Measurements from ENCODE around the gene SUMO1.
A peak's percentile ranks its signal among the peaks of the same experiment; 100 is the strongest.

Gene SUMO1

DNA sequence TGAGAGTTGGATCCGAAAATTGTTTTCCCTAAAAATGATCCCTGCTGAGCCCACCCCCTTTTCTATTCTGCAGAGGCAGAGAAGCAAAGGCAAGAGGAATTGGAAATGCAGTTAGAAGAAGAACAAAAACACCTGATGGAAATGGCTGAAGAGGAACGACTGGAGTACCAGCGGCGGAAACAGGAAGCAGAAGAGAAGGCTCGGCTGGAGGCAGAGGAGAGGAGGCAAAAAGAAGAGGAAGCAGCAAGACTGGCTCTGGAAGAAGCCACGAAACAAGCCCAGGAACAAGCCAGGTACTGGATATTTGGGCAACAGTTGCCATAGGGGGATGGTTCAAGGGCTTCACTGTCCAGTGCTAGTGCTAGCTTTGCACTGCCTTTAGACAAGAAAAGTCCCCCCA lies 41.7 kb downstream of the SUMO1 start:
- H3K9me3 ChIP-seq (ENCODE audit: control insufficient read depth in 2 of 2, low read length in 2 of 2) = no peaks in the 10 kb centered on the region
- H3K9ac ChIP-seq (ENCODE audit: low read length in 2 of 2) = no peak overlapping the region
- H3K27ac ChIP-seq (ENCODE audit: low read length) = no peak overlapping the region
- peaks cover 4 to 6% of the 10 kb centered on the region in 2 donors for H3K36me3 ChIP-seq (ENCODE audit: control insufficient read depth in 2 of 2, insufficient read depth in 2 of 2, low read length in 2 of 2)
- no peaks in the 10 kb centered on the region for H3K4me1 ChIP-seq (ENCODE audit: control insufficient read depth, insufficient read depth, low read length)
- no peaks in the 10 kb centered on the region for H3K27me3 ChIP-seq (ENCODE audit: control insufficient read depth in 1 of 2, insufficient read depth in 2 of 2, low read length in 2 of 2)
- no peak overlapping the region for H3K4me3 ChIP-seq (ENCODE audit: low read length in 2 of 2)

DNA sequence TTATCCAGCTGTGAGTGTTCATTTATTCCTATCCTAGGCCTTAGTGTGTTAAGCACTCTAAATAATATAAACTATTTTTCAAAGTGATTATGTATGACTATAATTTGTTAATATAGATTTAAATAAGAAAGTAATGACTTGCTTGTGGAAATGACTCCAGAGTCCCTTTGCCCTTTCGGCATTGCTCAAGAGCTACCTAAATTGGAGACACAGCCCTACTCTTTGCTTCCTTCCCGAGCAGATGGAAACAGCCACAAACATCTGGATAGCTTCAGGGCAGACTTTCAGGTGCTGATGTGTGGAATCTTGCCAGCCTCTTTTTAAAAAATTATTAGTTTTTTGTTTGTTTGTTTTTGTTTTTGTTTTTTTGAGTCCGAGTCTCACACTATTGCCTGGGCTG lies 44.0 kb downstream of the SUMO1 start:
- Histone ChIP-seq H3K9ac (ENCODE audit: low read length in 2 of 2) (no peak overlapping the region), H3K4me1 (ENCODE audit: control insufficient read depth, insufficient read depth, low read length) (no peaks in the 10 kb centered on the region), H3K27me3 (ENCODE audit: control insufficient read depth in 1 of 2, insufficient read depth in 2 of 2, low read length in 2 of 2) (no peaks in the 10 kb centered on the region), H3K36me3 (ENCODE audit: control insufficient read depth in 2 of 2, insufficient read depth in 2 of 2, low read length in 2 of 2) (no peaks in the 10 kb centered on the region), H3K9me3 (ENCODE audit: control insufficient read depth in 2 of 2, low read length in 2 of 2) (no peaks in the 10 kb centered on the region), H3K27ac (ENCODE audit: low read length) (no peak overlapping the region), H3K4me3 (ENCODE audit: low read length in 2 of 2) (no peak overlapping the region)

DNA sequence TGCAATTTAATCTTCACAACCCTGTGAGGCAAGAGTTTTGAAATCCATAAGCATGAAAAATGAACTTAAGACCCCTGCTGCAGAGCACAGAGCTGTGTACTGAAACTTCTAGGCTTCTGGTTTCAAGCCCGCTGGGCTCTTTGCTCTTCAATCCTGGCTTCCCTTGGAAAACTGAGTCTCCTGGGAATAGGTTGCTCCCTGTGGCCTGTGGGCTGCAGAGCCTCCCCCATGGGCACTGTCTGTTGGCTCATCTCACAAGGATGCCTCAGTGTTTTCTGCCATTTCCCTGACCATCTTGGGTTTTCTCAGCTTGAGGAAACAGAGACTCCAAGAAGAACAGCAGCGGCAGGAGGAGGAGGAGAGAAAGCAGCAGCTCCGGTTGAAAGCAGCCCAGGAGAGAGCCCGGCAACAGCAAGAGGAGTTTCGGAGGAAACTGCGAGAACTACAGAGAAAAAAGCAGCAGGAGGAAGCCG lies 44.5 kb downstream of the SUMO1 start:
- Histone ChIP-seq H3K4me1 (ENCODE audit: control insufficient read depth, insufficient read depth, low read length) (no peaks in the 10 kb centered on the region), H3K27ac (ENCODE audit: low read length) (no peak overlapping the region)

DNA sequence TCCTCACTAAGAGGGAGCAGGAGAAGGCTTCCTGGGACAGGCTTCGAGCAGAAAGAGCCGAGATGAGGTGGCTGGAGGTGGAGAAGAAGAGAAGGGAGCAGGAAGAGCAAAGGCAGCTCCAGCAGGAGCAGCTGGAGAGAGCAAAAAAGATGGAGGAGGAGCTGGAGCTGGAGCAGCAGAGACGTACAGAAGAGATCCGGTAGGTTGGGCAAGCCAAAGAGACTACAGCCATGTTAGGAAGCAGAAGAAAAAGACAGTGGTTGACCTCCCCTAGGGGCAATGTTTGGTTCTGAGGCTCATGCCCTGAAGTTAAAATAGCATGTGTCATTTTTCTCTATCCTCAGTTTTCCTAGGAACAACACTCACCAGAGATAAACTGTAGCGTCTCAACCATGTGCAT lies 45.1 kb downstream of the SUMO1 start:
- H3K27me3 ChIP-seq (ENCODE audit: control insufficient read depth in 1 of 2, insufficient read depth in 2 of 2, low read length in 2 of 2) = no peaks in the 10 kb centered on the region
- H3K9me3 ChIP-seq (ENCODE audit: control insufficient read depth in 2 of 2, low read length in 2 of 2) = no peaks in the 10 kb centered on the region
- no peak overlapping the region for H3K27ac ChIP-seq (ENCODE audit: low read length)
- no peak overlapping the region for H3K9ac ChIP-seq (ENCODE audit: low read length in 2 of 2)
- no peaks in the 10 kb centered on the region for H3K36me3 ChIP-seq (ENCODE audit: control insufficient read depth in 2 of 2, insufficient read depth in 2 of 2, low read length in 2 of 2)
- H3K4me3 ChIP-seq (ENCODE audit: low read length in 2 of 2) = no peak overlapping the region
- no peaks in the 10 kb centered on the region for H3K4me1 ChIP-seq (ENCODE audit: control insufficient read depth, insufficient read depth, low read length)

More for the DNA sequence above, 44.5 kb downstream of the SUMO1 start:
- no peaks in the 10 kb centered on the region for H3K27me3 ChIP-seq (ENCODE audit: control insufficient read depth in 1 of 2, insufficient read depth in 2 of 2, low read length in 2 of 2)
- no peaks in the 10 kb centered on the region for H3K9me3 ChIP-seq (ENCODE audit: control insufficient read depth in 2 of 2, low read length in 2 of 2)
- no peak overlapping the region for H3K9ac ChIP-seq (ENCODE audit: low read length in 2 of 2)
- no peak overlapping the region for H3K4me3 ChIP-seq (ENCODE audit: low read length in 2 of 2)
- H3K36me3 ChIP-seq (ENCODE audit: control insufficient read depth in 2 of 2, insufficient read depth in 2 of 2, low read length in 2 of 2) = no peaks in the 10 kb centered on the region

DNA sequence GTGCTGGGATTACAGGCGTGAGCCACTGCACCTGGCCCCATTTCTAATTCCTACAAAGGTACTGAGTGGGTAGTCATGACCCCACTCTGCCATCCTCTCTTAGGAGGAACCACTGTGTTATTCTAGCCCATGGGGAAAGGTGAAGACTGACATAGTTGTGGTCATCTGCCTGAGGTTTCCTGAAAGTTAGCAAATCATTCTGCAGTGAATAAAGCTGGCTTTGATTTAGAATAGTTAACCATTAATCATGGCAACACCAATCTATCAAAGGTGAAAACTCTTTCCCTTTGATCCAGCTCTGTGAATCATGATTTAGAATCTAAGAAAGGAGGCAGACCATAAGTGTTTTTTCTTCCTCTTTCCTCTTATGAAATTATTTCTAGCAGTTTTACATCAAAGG lies 50.8 kb downstream of the SUMO1 start:
- Histone ChIP-seq H3K9me3 (ENCODE audit: control insufficient read depth in 2 of 2, low read length in 2 of 2) (no peaks in the 10 kb centered on the region), H3K27ac (ENCODE audit: low read length) (no peak overlapping the region), H3K9ac (ENCODE audit: low read length in 2 of 2) (no peak overlapping the region), H3K27me3 (ENCODE audit: control insufficient read depth in 1 of 2, insufficient read depth in 2 of 2, low read length in 2 of 2) (no peaks in the 10 kb centered on the region), H3K4me3 (ENCODE audit: low read length in 2 of 2) (no peak overlapping the region), H3K4me1 (ENCODE audit: control insufficient read depth, insufficient read depth, low read length) (no peaks in the 10 kb centered on the region), H3K36me3 (ENCODE audit: control insufficient read depth in 2 of 2, insufficient read depth in 2 of 2, low read length in 2 of 2) (no peaks in the 10 kb centered on the region)

DNA sequence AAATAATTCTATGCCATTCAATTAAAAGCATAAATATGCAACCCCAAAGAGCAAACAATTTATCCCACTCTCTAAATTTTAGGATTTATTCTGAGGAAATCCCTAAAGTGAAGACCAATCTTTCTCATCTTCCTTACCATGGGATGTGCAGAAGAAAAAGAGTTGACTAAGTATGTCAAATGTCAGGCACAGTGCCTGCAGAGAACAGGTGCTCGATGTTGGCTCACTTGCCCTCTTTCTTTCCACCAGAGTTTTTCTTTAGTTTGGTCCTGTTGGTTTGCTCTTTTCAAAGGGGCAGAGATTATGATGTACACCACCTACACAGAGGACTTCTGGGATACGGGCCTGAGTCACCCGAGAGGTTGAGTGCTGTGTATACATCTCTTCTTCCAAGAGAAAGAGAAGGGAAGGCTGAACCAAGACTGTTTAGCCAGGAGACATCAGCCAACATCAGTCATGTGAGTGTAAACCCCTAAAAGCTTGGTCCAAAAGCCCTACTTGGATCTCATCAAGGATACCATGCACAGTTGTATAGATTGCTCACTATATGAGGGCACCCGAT lies 51.7 kb downstream of the SUMO1 start:
- Histone ChIP-seq H3K9ac (ENCODE audit: low read length in 2 of 2) (no peak overlapping the region), H3K27me3 (ENCODE audit: control insufficient read depth in 1 of 2, insufficient read depth in 2 of 2, low read length in 2 of 2) (no peaks in the 10 kb centered on the region), H3K9me3 (ENCODE audit: control insufficient read depth in 2 of 2, low read length in 2 of 2) (no peaks in the 10 kb centered on the region), H3K4me1 (ENCODE audit: control insufficient read depth, insufficient read depth, low read length) (no peaks in the 10 kb centered on the region), H3K36me3 (ENCODE audit: control insufficient read depth in 2 of 2, insufficient read depth in 2 of 2, low read length in 2 of 2) (no peaks in the 10 kb centered on the region), H3K27ac (ENCODE audit: low read length) (no peak overlapping the region), H3K4me3 (ENCODE audit: low read length in 2 of 2) (no peak overlapping the region)

DNA sequence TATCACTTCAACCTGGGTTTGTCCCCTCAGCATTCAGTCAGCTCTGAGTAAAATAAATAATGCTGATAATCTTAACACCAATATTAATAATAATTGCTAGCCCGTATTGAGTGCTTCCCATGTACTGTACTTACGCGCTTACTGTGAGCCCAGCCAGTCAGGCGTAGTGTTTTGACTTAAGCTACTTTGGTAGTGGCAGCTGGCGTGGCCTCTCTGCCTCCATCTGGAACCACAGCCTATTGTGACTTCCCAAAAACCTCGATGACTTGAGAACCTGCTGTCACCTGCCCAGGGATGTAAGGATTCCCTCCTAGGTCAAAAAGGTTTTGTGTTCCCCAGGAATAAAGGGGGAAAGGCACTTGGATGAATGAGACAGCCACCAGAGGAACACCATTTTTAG lies 53.2 kb downstream of the SUMO1 start:
- Histone ChIP-seq H3K36me3 (ENCODE audit: control insufficient read depth in 2 of 2, insufficient read depth in 2 of 2, low read length in 2 of 2) (no peaks in the 10 kb centered on the region), H3K27ac (ENCODE audit: low read length) (no peak overlapping the region), H3K4me1 (ENCODE audit: control insufficient read depth, insufficient read depth, low read length) (no peaks in the 10 kb centered on the region), H3K4me3 (ENCODE audit: low read length in 2 of 2) (no peak overlapping the region), H3K27me3 (ENCODE audit: control insufficient read depth in 1 of 2, insufficient read depth in 2 of 2, low read length in 2 of 2) (no peaks in the 10 kb centered on the region), H3K9me3 (ENCODE audit: control insufficient read depth in 2 of 2, low read length in 2 of 2) (no peaks in the 10 kb centered on the region), H3K9ac (ENCODE audit: low read length in 2 of 2) (no peak overlapping the region)

DNA sequence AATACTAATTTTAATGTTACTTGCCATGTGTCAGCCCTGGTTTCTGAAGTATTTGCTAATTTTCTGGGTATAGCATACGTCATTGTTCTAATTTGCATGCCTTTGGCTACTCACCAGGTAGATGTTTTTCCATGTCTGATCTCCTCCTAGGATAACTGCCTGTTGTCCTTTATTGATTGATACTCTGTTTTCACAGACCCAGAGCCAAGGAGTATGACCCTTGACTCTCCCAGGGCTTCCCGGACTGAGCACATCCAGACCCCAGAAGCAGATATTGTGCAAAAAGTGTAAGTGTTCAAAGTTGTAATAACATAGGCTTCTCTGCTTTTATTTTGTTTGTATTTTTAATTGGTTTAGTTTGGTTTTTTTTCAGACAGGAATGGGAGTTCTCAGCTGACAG lies 53.8 kb downstream of the SUMO1 start:
- Histone ChIP-seq H3K27ac (ENCODE audit: low read length) (no peak overlapping the region), H3K9ac (ENCODE audit: low read length in 2 of 2) (no peak overlapping the region), H3K4me3 (ENCODE audit: low read length in 2 of 2) (no peak overlapping the region), H3K27me3 (ENCODE audit: control insufficient read depth in 1 of 2, insufficient read depth in 2 of 2, low read length in 2 of 2) (no peaks in the 10 kb centered on the region), H3K9me3 (ENCODE audit: control insufficient read depth in 2 of 2, low read length in 2 of 2) (no peaks in the 10 kb centered on the region), H3K4me1 (ENCODE audit: control insufficient read depth, insufficient read depth, low read length) (no peaks in the 10 kb centered on the region), H3K36me3 (ENCODE audit: control insufficient read depth in 2 of 2, insufficient read depth in 2 of 2, low read length in 2 of 2) (no peaks in the 10 kb centered on the region)

DNA sequence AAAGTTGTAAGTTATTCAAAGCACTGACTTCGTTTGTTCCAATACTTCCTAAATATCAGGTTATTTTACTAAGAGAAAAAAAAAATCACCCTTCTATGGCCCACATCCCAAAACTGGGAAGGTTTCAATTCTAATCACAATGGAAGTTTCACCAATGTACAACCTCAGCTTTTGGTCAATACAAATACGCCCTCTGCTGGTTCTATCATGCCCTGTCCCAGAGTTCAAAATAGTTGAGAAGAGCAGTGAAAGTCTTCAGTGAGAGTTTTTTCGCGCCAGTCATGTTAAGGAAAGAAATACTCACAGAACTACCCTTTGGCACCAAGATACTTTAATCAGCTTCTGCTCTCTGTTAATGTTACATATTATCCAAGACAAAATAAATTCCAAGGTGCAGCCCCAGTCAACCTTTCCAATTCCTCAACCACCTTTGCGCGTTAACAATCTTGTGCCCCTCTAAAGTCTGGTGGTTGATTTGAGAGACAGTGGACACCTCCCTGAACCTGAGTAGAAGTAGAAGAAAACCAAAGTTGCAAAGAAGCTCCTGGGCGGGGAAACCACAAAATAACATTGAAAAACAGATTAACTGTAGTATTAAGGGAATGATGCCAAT lies 59.9 kb downstream of the SUMO1 start:
- Histone ChIP-seq H3K27ac (ENCODE audit: low read length) (no peak overlapping the region), H3K27me3 (ENCODE audit: control insufficient read depth in 1 of 2, insufficient read depth in 2 of 2, low read length in 2 of 2) (no peaks in the 10 kb centered on the region), H3K4me3 (ENCODE audit: low read length in 2 of 2) (no peak overlapping the region), H3K9me3 (ENCODE audit: control insufficient read depth in 2 of 2, low read length in 2 of 2) (no peaks in the 10 kb centered on the region), H3K9ac (ENCODE audit: low read length in 2 of 2) (no peak overlapping the region), H3K4me1 (ENCODE audit: control insufficient read depth, insufficient read depth, low read length) (no peaks in the 10 kb centered on the region), H3K36me3 (ENCODE audit: control insufficient read depth in 2 of 2, insufficient read depth in 2 of 2, low read length in 2 of 2) (no peaks in the 10 kb centered on the region)

DNA sequence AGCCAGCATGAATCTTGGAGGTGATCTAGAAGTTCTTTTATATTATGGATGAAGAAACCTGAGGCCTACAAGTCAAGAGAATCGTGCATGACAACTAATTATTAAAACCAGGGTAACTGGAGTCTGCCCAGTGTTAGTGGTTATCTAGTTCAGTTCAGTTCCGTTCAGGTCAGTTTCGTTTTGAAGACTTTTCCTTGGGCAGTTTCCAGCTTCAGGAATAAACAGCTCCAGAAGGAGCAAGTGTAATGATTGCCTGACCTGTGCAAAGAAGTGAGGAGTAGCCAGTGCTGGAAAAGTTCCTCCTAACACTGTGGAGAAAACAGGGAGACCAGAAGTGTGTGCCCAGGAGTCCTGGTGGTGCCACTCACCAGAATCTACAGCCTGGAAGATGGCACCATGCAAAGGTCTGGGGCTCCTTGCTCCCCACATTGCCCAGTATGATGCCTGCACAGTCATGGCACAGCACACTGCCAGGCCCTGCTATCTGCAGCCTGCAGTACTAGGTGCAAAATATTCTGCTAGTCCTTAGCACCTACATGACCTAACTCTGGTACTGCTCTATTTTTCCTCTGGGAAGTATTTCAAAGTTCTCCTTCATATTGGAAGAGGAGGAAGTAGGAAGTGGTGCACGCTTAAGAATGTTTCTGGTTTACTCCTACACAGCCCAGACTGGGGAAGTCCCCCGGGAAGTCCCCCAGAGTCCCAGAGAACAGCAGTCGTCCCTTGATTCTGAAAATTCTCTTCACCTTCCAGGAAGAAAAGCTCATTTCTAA lies 65.8 kb downstream of the SUMO1 start:
- H3K9ac ChIP-seq (ENCODE audit: low read length in 2 of 2) = peak overlapping the region in 1 of 2 donors; percentile 22
- no peak overlapping the region for H3K27ac ChIP-seq (ENCODE audit: low read length)
- peak overlapping the region in 1 of 2 donors; percentile 40 for H3K4me3 ChIP-seq (ENCODE audit: low read length in 2 of 2)

More for the DNA sequence above, 65.8 kb downstream of the SUMO1 start:
- H3K9me3 ChIP-seq (ENCODE audit: control insufficient read depth in 2 of 2, low read length in 2 of 2) = no peaks in the 10 kb centered on the region
- H3K4me1 ChIP-seq (ENCODE audit: control insufficient read depth, insufficient read depth, low read length) = peaks cover 18% of the 10 kb centered on the region
- H3K27me3 ChIP-seq (ENCODE audit: control insufficient read depth in 1 of 2, insufficient read depth in 2 of 2, low read length in 2 of 2) = no peaks in the 10 kb centered on the region
- no peaks in the 10 kb centered on the region for H3K36me3 ChIP-seq (ENCODE audit: control insufficient read depth in 2 of 2, insufficient read depth in 2 of 2, low read length in 2 of 2)
